ENCODE measurements around the gene INTS1.

Gene INTS1

GRCh38 chr7:1476859-1477258 lies 27.3 kb downstream of the INTS1 start:
- TF ChIP-seq POLR2AphosphoS5 (IDR thresholded peaks at IDR 0.05; ENCODE audit: borderline replicate concordance, low read depth, low read length) (no peak), EZH2 (IDR thresholded peaks at IDR 0.05) (no peak), FOXP2 (optimal IDR thresholded peaks at IDR 0.05; ENCODE audit: control extremely low read depth, extremely low read length, insufficient read depth) (no peak)
- H3K36me3 ChIP-seq (ENCODE audit: insufficient read depth, low read length): peaks cover 6% of the 10 kb centered on the region; the same call in 1 of the 2 replicates
- H3K27ac ChIP-seq: no peak overlapping the region
- H3K4me3 ChIP-seq: no peak overlapping the region
- no peak for DNase-seq (ENCODE audit: low read depth, low spot score)
- H3K9ac ChIP-seq (ENCODE audit: insufficient read length): no peak overlapping the region
- H3K9me3 ChIP-seq (ENCODE audit: low read depth, low read length): no peaks in the 10 kb centered on the region

GRCh38 chr7:1475991-1476390 lies 28.2 kb downstream of the INTS1 start:
- peaks cover 6% of the 10 kb centered on the region; the same call in 1 of the 2 replicates for H3K36me3 ChIP-seq (ENCODE audit: insufficient read depth, low read length)
- no peaks in the 10 kb centered on the region for H3K9me3 ChIP-seq (ENCODE audit: low read depth, low read length)
- TF ChIP-seq POLR2AphosphoS5 (IDR thresholded peaks at IDR 0.05; ENCODE audit: borderline replicate concordance, low read depth, low read length): no peak
- TF ChIP-seq FOXP2 (optimal IDR thresholded peaks at IDR 0.05; ENCODE audit: control extremely low read depth, extremely low read length, insufficient read depth): no peak
- no peak for TF ChIP-seq EZH2 (IDR thresholded peaks at IDR 0.05)
- no peak overlapping the region for H3K27ac ChIP-seq
- no peak for DNase-seq (ENCODE audit: low read depth, low spot score)
- no peak overlapping the region for H3K9ac ChIP-seq (ENCODE audit: insufficient read length)
- no peak overlapping the region for H3K4me3 ChIP-seq

GRCh38 chr7:1475393-1475792 lies 28.8 kb downstream of the INTS1 start:
- H3K9me3 ChIP-seq (ENCODE audit: low read depth, low read length): no peaks in the 10 kb centered on the region
- H3K36me3 ChIP-seq (ENCODE audit: insufficient read depth, low read length): peaks cover 6% of the 10 kb centered on the region; the same call in 1 of the 2 replicates
- TF ChIP-seq FOXP2 (optimal IDR thresholded peaks at IDR 0.05; ENCODE audit: control extremely low read depth, extremely low read length, insufficient read depth): no peak
- no peak for TF ChIP-seq POLR2AphosphoS5 (IDR thresholded peaks at IDR 0.05; ENCODE audit: borderline replicate concordance, low read depth, low read length)
- TF ChIP-seq EZH2 (IDR thresholded peaks at IDR 0.05): no peak
- no peak overlapping the region for H3K4me3 ChIP-seq
- no peak overlapping the region for H3K27ac ChIP-seq
- H3K9ac ChIP-seq (ENCODE audit: insufficient read length): no peak overlapping the region
- DNase-seq (ENCODE audit: low read depth, low spot score): no peak

GRCh38 chr7:1474736-1475135 lies 29.5 kb downstream of the INTS1 start:
- TF ChIP-seq FOXP2 (optimal IDR thresholded peaks at IDR 0.05; ENCODE audit: control extremely low read depth, extremely low read length, insufficient read depth) (no peak), EZH2 (IDR thresholded peaks at IDR 0.05) (no peak), POLR2AphosphoS5 (IDR thresholded peaks at IDR 0.05; ENCODE audit: borderline replicate concordance, low read depth, low read length) (no peak)
- H3K27ac ChIP-seq: no peak overlapping the region
- H3K9me3 ChIP-seq (ENCODE audit: low read depth, low read length): no peaks in the 10 kb centered on the region
- no peak overlapping the region for H3K4me3 ChIP-seq
- no peak overlapping the region for H3K9ac ChIP-seq (ENCODE audit: insufficient read length)
- peaks cover 6% of the 10 kb centered on the region; the same call in 1 of the 2 replicates for H3K36me3 ChIP-seq (ENCODE audit: insufficient read depth, low read length)
- DNase-seq (ENCODE audit: low read depth, low spot score): no peak

GRCh38 chr7:1473864-1474512 lies 30.2 kb downstream of the INTS1 start:
- no peak overlapping the region for H3K9ac ChIP-seq (ENCODE audit: insufficient read length)

GRCh38 chr7:1470901-1471300 lies 33.3 kb downstream of the INTS1 start:
- no peak overlapping the region for H3K9ac ChIP-seq (ENCODE audit: insufficient read length)
- no peak overlapping the region for H3K4me3 ChIP-seq
- DNase-seq (ENCODE audit: low read depth, low spot score): no peak
- H3K36me3 ChIP-seq (ENCODE audit: insufficient read depth, low read length): peaks cover 6% of the 10 kb centered on the region; the same call in 1 of the 2 replicates
- H3K27ac ChIP-seq: no peak overlapping the region
- TF ChIP-seq EZH2 (IDR thresholded peaks at IDR 0.05) (no peak), POLR2AphosphoS5 (IDR thresholded peaks at IDR 0.05; ENCODE audit: borderline replicate concordance, low read depth, low read length) (no peak), FOXP2 (optimal IDR thresholded peaks at IDR 0.05; ENCODE audit: control extremely low read depth, extremely low read length, insufficient read depth) (no peak)
- H3K9me3 ChIP-seq (ENCODE audit: low read depth, low read length): no peaks in the 10 kb centered on the region

More at GRCh38 chr7:1473864-1474512, 30.2 kb downstream of the INTS1 start:
- Histone ChIP-seq H3K27ac (no peak overlapping the region), H3K36me3 (ENCODE audit: insufficient read depth, low read length) (peaks cover 6% of the 10 kb centered on the region; the same call in 1 of the 2 replicates), H3K9me3 (ENCODE audit: low read depth, low read length) (no peaks in the 10 kb centered on the region), H3K4me3 (no peak overlapping the region)
- TF ChIP-seq FOXP2 (optimal IDR thresholded peaks at IDR 0.05; ENCODE audit: control extremely low read depth, extremely low read length, insufficient read depth) (no peak), POLR2AphosphoS5 (IDR thresholded peaks at IDR 0.05; ENCODE audit: borderline replicate concordance, low read depth, low read length) (no peak), EZH2 (IDR thresholded peaks at IDR 0.05) (no peak)
- peak; percentile 14 for DNase-seq (ENCODE audit: low read depth, low spot score)

- no peak for DNase-seq (ENCODE audit: low read depth, low spot score)
- Histone ChIP-seq H3K27ac (no peak overlapping the region), H3K4me3 (no peak overlapping the region), H3K9me3 (ENCODE audit: low read depth, low read length) (no peaks in the 10 kb centered on the region), H3K36me3 (ENCODE audit: insufficient read depth, low read length) (peaks cover 5% of the 10 kb centered on the region; the same call in 1 of the 2 replicates), H3K9ac (ENCODE audit: insufficient read length) (no peak overlapping the region)
- no peak for TF ChIP-seq FOXP2 (optimal IDR thresholded peaks at IDR 0.05; ENCODE audit: control extremely low read depth, extremely low read length, insufficient read depth)
- no peak for TF ChIP-seq EZH2 (IDR thresholded peaks at IDR 0.05)
- TF ChIP-seq POLR2AphosphoS5 (IDR thresholded peaks at IDR 0.05; ENCODE audit: borderline replicate concordance, low read depth, low read length): no peak
Measured at GRCh38 chr7:1468643-1469298, 35.4 kb downstream of the INTS1 start.

GRCh38 chr7:1468203-1468602 lies 36.0 kb downstream of the INTS1 start:
- TF ChIP-seq POLR2AphosphoS5 (IDR thresholded peaks at IDR 0.05; ENCODE audit: borderline replicate concordance, low read depth, low read length) (no peak), EZH2 (IDR thresholded peaks at IDR 0.05) (no peak), FOXP2 (optimal IDR thresholded peaks at IDR 0.05; ENCODE audit: control extremely low read depth, extremely low read length, insufficient read depth) (no peak)
- Histone ChIP-seq H3K4me3 (no peak overlapping the region), H3K9ac (ENCODE audit: insufficient read length) (no peak overlapping the region), H3K27ac (no peak overlapping the region), H3K9me3 (ENCODE audit: low read depth, low read length) (no peaks in the 10 kb centered on the region), H3K36me3 (ENCODE audit: insufficient read depth, low read length) (no peaks in the 10 kb centered on the region; the same call in 1 of the 2 replicates)
- no peak for DNase-seq (ENCODE audit: low read depth, low spot score)
